Gastroesophageal sphincter (tissue), 2 donors: ENCODE measurements around the gene PCSK4.

ENCODE experiments used
- POLR2A ChIP-seq, 2 donors: fragments of 450-650 bp; IDR thresholded peaks; one replicate each; pipeline ENCODE4 v1.6.1; 2017; ENCODE audit warnings: antibody characterized with exemption in 2 of 2, mild to moderate bottlenecking in 2 of 2, moderate library complexity in 1 of 2
- POLR2AphosphoS5 ChIP-seq: sonication (generic); formaldehyde crosslinking; IDR thresholded peaks from one replicate; pipeline ENCODE4 v1.6.1; 2017; ENCODE audit warnings: antibody characterized with exemption

GRCh38 chr19:1465191-1466016 lies 24.7 kb downstream of the PCSK4 start:
- no peak for TF ChIP-seq POLR2A (IDR thresholded peaks at IDR 0.05)
- TF ChIP-seq POLR2AphosphoS5 = no peak
